Activated T-helper 2 cell treated with anti-CD3 and anti-CD28 coated beads, Interferon-gamma antibody, Interleukin-2, Interleukin-4, amounts not matched to agents 10 μg/mL and 5 μg/mL and 100 μg/mL, durations not matched to agents 14 hours and 24 hours and 36 hours (primary cell): ENCODE results near the gene SNPH. TPM values are rescaled to one million over a fixed set of nuclear protein-coding genes. Genes with fewer than 3 reads are reported as not detected.

Experiments
- DNase-seq: peaks from one replicate; pipeline ENCODE4 v3.0.0; 2021; ENCODE audit warnings: low spot score
- H3K27ac Mint-ChIP-seq: one replicate; pipeline ENCODE4 v1.8.0; 2021; ENCODE audit warnings: mixed read lengths
- H3K27me3 Mint-ChIP-seq: one replicate; pipeline ENCODE4 v1.8.0; 2021; ENCODE audit warnings: low read depth, mixed read lengths
- H3K36me3 Mint-ChIP-seq: one replicate; pipeline ENCODE4 v1.8.0; 2021; ENCODE audit warnings: low read depth, mixed read lengths
- H3K4me1 Mint-ChIP-seq: one replicate; pipeline ENCODE4 v1.8.0; 2021; ENCODE audit warnings: low read depth, mixed read lengths
- H3K4me3 Mint-ChIP-seq: one replicate; pipeline ENCODE4 v1.8.0; 2021; ENCODE audit warnings: low read depth, mild to moderate bottlenecking, moderate library complexity, mixed read lengths
- H3K9me3 Mint-ChIP-seq: one replicate; pipeline ENCODE4 v1.8.0; 2021; ENCODE audit warnings: mixed read lengths
- intact Hi-C: fragments of 100-400 bp; cut with micrococcal nuclease; formaldehyde crosslinking; loops from one replicate; pipeline ENCODE4 v1.15.1; 2023
- total RNA-seq: library from RNA; stranded (reverse); gene quantifications from 2 replicates; pipeline ENCODE4 v1.2.3, GENCODE V29; 2022

The SNPH gene
- total RNA-seq, 1 donor from 2014 or later: 2.7 TPM

DNA sequence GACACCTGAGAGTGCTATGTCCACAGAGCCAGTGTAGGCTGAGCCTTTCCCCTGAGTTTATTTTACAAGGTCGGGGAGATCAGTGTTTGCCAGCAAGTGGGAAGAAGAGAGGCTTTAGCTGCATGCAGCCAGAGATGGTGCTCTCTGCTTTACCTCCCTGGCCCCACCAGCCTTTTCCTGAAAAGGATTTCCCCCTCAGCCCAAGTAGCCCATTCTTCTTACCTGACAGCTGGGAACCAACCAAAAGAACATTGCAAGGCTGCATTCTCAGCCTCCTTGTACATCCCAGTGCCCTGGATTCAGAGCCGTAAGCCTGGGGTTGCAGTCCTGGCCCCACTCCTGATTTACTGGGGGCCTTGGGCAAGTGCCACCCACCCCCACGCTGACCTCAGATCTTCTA lies 16.9 kb downstream of the SNPH start:
- Mint-ChIP-seq H3K27ac (no peak overlapping the region), H3K27me3 (no peaks in the 10 kb centered on the region), H3K4me3 (no peak overlapping the region), H3K36me3 (peaks cover 4% of the 10 kb centered on the region), H3K4me1 (peaks cover 16% of the 10 kb centered on the region), H3K9me3 (no peaks in the 10 kb centered on the region)
- DNase-seq: no peak
- intact Hi-C loops: no loop called here

DNA sequence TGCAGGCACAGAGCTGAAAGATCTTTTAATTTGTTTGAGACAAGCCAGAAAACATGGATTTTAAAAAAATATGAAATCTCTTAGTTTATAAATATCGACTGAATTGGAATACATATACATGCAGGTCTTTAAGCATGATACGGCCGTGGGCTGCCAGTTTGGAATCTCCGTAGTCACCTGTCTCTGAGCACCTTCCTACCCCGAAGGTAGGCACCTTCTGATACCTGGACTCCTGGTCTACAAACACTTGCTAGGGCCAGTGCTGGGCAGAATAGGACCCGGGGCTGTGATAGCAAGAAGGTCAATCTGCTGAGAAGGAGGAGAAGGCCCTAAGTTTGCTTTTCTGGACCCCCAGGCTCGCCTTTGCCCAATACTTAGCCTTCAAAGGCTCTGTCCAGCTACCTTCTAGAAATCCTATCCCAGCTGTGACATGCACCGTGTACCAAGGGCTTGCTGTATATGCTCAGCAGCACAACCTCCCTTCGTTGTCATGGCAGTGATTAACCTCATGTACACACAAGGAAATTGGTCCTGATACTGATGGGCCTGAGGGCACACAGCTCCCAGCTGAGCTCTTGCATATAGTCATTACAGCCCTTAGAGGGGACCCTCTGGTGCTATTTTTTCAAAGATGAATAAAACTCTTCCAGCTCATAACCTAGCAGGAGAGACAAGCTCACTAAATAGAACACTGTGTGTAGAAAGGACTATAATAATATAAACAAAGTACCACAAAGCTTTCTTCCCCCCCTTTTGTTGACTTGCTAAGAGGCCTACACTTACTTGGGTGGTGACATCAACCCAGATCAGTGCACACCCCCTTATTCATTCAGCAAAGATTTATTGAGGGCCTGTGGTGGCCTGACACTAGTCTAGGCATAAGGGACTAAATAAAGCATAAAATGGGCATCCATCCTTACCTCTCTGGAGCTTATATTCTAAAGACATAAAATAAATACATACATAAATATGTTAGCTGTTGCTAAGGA lies 17.7 kb downstream of the SNPH start:
- peaks cover 4% of the 10 kb centered on the region for H3K36me3 Mint-ChIP-seq
- H3K9me3 Mint-ChIP-seq: no peaks in the 10 kb centered on the region
- H3K4me1 Mint-ChIP-seq: peaks cover 19% of the 10 kb centered on the region
- no peak overlapping the region for H3K4me3 Mint-ChIP-seq
- DNase-seq: no peak
- intact Hi-C loops: no loop called here
- H3K27ac Mint-ChIP-seq: no peak overlapping the region
- no peaks in the 10 kb centered on the region for H3K27me3 Mint-ChIP-seq

DNA sequence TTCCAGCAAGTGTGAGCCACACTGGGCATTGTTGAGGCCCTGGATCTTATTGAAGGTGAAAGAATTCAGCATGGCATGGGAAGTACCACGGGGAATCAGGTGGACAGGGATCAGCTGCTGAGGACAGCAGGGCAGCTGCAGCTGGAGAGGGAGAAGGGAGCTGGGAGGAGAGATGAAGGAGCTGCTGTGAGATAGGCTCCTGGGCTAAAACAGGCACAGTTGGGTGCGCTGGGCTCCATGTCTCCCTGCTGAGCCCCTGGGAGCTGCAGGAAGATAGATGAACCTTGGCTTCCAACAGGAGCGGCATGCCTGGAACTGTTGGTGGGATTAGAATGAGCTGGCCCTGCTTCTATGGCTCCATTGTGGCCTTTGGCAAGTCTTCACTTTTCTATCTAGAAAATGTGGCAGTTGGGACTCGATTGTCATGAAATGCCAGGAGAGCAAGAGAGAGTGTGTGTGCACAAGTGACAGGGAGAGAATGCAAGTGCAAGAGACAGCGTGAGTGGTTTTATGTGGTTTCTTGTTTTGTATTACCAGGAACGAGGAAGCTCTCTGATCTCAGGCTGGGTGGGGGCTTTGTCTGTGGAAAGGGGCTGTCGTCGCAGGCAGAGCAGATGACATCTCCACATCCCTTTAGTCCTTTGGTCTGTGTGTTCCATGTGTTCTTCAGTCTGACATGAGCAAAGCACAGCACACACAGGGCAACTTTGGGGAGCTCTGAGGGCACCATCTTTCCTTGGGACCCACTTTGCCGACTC lies 20.4 kb downstream of the SNPH start:
- Mint-ChIP-seq H3K27me3 (no peaks in the 10 kb centered on the region), H3K27ac (peak overlapping the region; percentile 1), H3K9me3 (no peaks in the 10 kb centered on the region), H3K36me3 (peaks cover 4% of the 10 kb centered on the region), H3K4me1 (peaks cover 19% of the 10 kb centered on the region), H3K4me3 (peak overlapping the region; percentile 6)
- no peak for DNase-seq
- intact Hi-C loops: loop anchor here (1.0 kb wide), 1 partner anchor 20 kb away; the partner anchor contains the start of gene SNPH

DNA sequence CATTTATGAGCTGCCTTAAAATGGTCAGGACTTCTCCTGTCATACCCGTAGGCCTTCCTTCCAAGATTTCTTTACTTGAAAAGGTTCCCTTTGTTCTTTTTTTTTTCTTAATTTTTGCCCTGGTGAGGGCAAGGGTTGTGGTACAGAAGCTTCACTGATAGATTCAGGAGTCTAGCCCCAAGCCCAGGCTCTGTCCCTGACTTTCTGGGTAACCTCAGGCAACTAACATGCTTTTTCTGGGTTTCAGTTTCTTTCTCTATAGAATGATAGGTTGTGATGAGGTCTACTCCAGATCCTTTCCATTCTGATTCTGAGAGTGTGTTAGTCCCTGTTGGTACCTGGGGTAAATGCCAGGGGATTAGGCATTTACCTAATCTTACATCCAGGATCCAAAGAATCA lies 21.2 kb downstream of the SNPH start:
- peaks cover 4% of the 10 kb centered on the region for H3K36me3 Mint-ChIP-seq
- peaks cover 19% of the 10 kb centered on the region for H3K4me1 Mint-ChIP-seq
- H3K4me3 Mint-ChIP-seq: peak overlapping the region; percentile 47
- no peaks in the 10 kb centered on the region for H3K9me3 Mint-ChIP-seq
- intact Hi-C loops: loop anchor here (1.0 kb wide), 1 partner anchor 21 kb away; the partner anchor contains the start of gene SNPH
- H3K27ac Mint-ChIP-seq: peak overlapping the region; percentile 71
- H3K27me3 Mint-ChIP-seq: no peaks in the 10 kb centered on the region
- no peak for DNase-seq

DNA sequence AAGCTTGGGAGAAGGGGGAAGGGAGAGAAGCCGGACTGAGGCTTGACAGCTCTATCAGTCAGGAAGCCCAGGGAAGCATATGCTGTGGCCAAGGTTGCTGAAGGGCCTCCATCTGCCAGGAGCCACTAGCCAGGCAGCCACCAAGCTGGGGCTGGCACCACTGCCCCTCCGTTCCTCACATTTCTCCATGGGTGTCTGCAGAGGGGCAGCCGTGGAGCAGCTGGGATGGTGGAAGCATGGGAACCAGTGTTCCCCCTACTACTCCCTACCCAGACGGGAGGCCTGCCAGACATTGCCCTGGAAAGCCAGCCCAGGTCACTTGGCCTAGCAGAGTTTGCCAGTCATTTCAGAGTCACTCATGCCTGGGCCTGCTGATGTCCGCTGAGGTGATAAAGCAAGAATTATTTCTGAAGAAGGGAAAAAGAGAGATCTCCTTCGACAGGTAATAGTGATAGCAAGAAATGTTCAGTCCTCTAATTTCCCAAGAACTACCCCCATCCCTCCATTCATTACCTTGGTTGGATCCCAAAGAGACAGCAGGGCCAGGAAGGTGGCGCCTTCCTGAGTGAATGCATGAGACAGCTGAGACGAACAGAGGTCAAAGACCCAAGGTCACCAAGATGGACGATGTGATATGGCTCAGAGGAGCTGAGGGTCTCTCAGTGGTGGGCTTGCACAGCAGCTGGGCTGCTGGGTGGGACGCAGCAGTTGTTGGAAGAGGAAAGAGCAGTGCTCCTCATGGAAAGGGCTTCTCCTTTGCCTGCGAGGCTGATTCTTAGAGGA lies 21.9 kb downstream of the SNPH start:
- intact Hi-C loops: loop anchor here (1.0 kb wide), 1 partner anchor 22 kb away; the partner anchor contains the start of gene SNPH
- Mint-ChIP-seq H3K4me3 (no peak overlapping the region), H3K4me1 (peaks cover 19% of the 10 kb centered on the region), H3K27me3 (no peaks in the 10 kb centered on the region), H3K27ac (no peak overlapping the region), H3K36me3 (peaks cover 4% of the 10 kb centered on the region), H3K9me3 (no peaks in the 10 kb centered on the region)
- no peak for DNase-seq

DNA sequence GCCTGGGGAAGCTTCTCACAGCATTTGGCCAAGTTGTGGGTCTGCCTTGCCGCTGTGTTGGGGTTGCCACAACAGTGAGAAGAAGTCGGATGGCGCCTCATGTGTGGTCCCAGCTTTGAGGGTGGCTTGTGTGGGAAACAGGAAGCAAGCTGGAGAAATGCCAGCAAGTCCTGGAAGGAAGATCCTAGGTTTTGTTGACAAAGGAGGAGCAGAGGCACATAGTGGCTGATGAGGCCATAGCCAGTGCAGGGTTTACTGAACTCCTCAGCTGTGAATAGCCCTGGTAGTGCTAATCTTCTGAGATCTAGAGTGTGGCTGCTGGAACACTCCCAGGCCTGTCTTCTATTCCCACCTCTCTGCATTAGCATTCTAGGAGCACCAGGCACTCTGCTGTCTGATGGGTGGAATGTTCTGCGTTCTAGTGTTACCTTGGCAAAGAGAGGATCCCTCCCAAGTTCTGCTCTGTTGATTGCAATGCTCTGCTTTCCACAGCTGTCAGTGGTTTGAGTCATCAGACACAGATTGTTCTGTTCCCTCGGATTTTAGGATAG lies 25.2 kb downstream of the SNPH start:
- no peak for DNase-seq
- H3K4me3 Mint-ChIP-seq: no peak overlapping the region
- no peaks in the 10 kb centered on the region for H3K27me3 Mint-ChIP-seq
- intact Hi-C loops: no loop called here
- H3K36me3 Mint-ChIP-seq: peaks cover 4% of the 10 kb centered on the region
- H3K27ac Mint-ChIP-seq: no peak overlapping the region
- H3K4me1 Mint-ChIP-seq: peaks cover 16% of the 10 kb centered on the region
- H3K9me3 Mint-ChIP-seq: no peaks in the 10 kb centered on the region

DNA sequence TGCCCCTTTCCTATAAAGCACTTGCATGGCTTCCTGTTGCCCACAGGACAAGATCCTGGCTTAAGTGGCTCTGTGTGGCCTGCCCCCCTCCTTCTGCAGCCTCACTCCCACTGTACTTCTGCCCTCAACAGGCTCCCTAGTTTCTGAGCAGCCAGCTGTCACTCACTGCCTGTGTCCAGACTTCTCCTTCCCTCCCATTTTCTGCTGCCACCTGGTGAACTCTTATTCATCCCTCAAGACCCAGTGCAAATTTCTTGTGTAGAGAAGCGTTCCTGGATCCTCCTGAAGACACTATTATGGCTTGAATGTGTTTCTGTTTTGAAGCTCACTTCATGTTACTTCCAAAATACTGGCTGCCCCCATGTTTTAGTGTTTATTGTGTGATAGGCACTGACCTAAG lies 26.5 kb downstream of the SNPH start:
- Mint-ChIP-seq H3K36me3 (no peaks in the 10 kb centered on the region), H3K9me3 (no peaks in the 10 kb centered on the region), H3K4me1 (peaks cover 3% of the 10 kb centered on the region), H3K4me3 (no peak overlapping the region), H3K27me3 (no peaks in the 10 kb centered on the region), H3K27ac (no peak overlapping the region)
- intact Hi-C loops: no loop called here
- no peak for DNase-seq

DNA sequence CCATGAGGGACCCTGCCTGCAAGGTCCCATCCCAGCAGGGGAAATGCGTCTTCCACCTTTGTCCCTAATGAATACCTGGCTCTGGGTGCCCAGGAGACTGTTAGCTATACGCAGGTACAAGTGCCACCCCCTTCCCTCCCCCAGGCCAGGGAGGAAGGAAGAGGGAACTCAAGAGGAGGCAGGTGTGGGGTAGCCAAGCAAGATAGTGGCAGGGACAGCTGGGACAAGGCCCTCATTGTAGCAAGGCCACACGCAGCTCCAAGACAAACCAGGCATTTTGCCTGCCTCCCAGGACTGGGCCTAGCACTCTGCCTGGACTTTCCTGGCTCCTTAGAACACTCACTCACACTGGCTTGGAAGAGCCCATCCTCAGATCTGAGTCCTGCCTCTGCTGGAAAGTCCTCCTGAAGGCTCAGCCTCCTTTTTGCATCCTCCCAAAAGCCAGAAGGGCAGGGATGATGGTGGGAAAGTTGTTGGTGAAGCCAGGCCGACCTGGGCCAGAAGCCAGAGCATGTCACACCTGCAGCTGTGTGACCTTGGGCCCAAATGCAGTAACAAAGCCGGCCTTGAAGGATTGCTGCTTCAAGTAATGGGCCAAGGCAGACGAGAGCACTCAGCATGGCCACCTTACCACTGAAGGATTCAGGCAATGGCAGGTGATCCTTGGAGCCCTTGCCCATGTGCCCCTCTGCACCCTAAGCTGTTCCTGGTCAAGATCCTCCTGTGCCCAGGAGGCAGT lies 27.7 kb downstream of the SNPH start:
- intact Hi-C loops: no loop called here
- Mint-ChIP-seq H3K9me3 (no peaks in the 10 kb centered on the region), H3K4me1 (no peaks in the 10 kb centered on the region), H3K27ac (no peak overlapping the region), H3K27me3 (no peaks in the 10 kb centered on the region), H3K36me3 (no peaks in the 10 kb centered on the region), H3K4me3 (no peak overlapping the region)
- no peak for DNase-seq

DNA sequence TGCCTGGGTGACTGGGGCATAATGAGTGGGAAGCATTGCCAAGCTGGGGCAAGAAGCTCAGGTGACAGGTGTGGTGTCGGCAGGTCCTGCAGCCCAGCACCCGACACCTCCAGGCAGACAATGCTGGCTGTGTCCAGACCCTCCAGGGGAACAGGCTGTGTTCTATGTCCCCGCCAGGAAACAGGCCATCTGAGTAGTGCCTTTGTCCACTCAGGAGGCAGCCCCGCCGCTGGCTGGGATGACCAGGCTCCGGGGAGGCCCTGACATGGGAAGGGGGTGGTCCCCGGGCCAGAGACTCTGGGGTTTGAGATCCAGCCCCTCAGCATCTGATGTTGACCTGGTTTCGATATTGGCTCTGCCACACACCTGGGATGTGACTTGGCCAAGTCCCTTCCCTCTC lies 28.4 kb downstream of the SNPH start:
- Mint-ChIP-seq H3K27ac (no peak overlapping the region), H3K9me3 (no peaks in the 10 kb centered on the region), H3K4me3 (no peak overlapping the region), H3K27me3 (no peaks in the 10 kb centered on the region), H3K4me1 (no peaks in the 10 kb centered on the region), H3K36me3 (no peaks in the 10 kb centered on the region)
- no peak for DNase-seq
- intact Hi-C loops: no loop called here

DNA sequence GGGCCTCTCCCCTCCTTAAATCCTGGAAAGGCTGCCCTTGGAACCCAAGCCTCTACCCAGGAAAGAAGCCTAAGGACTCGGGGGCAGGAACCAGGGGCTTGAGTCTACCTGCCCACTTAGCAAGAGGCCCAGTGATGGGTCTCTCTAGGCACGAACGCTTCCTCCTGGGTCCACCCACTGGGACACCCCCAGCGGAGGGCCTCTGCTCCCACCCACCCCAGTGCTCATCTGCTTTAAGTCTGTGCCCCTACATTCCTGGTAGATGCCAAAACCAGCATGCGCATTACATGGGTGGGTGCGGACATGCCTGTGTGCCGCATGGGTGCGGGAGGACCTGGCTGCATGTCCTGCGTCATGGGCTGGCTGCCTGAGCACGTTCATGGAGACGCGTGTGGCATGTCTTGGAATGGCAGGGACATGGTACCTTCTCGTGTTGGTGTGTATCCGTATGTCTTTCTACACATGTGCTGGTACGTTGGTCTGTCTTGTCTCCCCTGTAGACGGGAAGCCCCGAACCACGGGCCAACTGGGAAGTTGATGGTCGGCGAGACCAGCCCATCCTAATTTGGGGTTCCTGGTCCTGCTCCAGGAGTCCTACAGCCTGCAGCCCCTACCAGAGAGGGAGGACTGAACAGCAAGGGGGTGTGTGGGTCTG lies 29.3 kb downstream of the SNPH start:
- Mint-ChIP-seq H3K36me3 (no peaks in the 10 kb centered on the region), H3K4me1 (peaks cover 6% of the 10 kb centered on the region), H3K9me3 (no peaks in the 10 kb centered on the region), H3K27ac (no peak overlapping the region), H3K27me3 (no peaks in the 10 kb centered on the region), H3K4me3 (no peak overlapping the region)
- intact Hi-C loops: no loop called here
- DNase-seq: no peak

DNA sequence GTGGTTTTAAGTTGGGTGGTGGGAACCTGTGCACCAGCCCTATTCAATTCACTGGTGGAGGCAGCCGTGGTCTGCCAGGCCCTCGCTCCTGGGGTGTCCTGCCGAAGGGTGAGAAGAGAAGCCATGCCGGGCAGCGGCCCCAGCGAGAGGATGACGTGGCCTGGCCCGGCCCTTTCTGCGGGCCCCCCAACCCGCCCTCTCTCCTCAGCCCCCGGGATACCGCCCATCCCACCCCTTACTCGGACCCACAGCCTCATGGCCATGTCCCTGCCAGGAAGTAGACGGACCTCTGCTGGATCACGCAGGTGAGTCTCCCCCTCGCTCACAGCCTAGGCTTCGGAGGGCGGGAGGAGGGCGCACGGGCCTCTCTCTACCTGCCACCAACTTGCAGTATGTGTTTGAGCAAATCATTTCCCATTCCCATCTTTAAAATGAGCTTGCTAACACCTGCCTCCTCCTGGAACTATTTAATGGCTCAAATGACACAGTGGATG lies 30.1 kb downstream of the SNPH start:
- H3K27ac Mint-ChIP-seq: no peak overlapping the region
- intact Hi-C loops: no loop called here
- H3K9me3 Mint-ChIP-seq: no peaks in the 10 kb centered on the region
- no peaks in the 10 kb centered on the region for H3K27me3 Mint-ChIP-seq
- DNase-seq: no peak
- peaks cover 12% of the 10 kb centered on the region for H3K4me1 Mint-ChIP-seq
- no peaks in the 10 kb centered on the region for H3K36me3 Mint-ChIP-seq
- H3K4me3 Mint-ChIP-seq: no peak overlapping the region
